OCI-LY3 (cell line): ENCODE measurements around the gene CELSR3.

Source experiments
- H2AFZ ChIP-seq: fragments of 200-600, 300-600 bp; shearing (Covaris generic); 2 replicates; pipeline ENCODE4 v1.6.0; 2014; ENCODE audit warnings: antibody characterized with exemption, low read depth, low read length
- H3K27ac ChIP-seq: fragments of 200-600, 300-600 bp; sonication (generic); 2 replicates; pipeline ENCODE4 v1.5.1; 2014; ENCODE audit warnings: mild to moderate bottlenecking, low read length, moderate library complexity, mixed read lengths
- H3K27me3 ChIP-seq: fragments of 200-600, 300-600 bp; sonication (generic); 2 replicates; pipeline ENCODE4 v1.6.1; 2014; ENCODE audit warnings: low read depth, low read length, mixed read lengths
- H3K36me3 ChIP-seq: fragments of 200-600, 300-600 bp; sonication (generic); replicated peaks from 2 replicates; pipeline ENCODE3; 2014; ENCODE audit warnings: low read depth, low read length, mixed read lengths
- H3K4me1 ChIP-seq: fragments of 300-600, 200-600 bp; sonication (generic); 2 replicates; pipeline ENCODE4 v1.6.1; 2014; ENCODE audit warnings: low read length, mixed read lengths
- H3K4me2 ChIP-seq: fragments of 200-600, 300-600 bp; sonication (generic); 2 replicates; pipeline ENCODE4 v1.6.1; 2014; ENCODE audit warnings: low read length, mixed read lengths
- H3K4me3 ChIP-seq: fragments of 300-600, 200-600 bp; sonication (generic); 2 replicates; pipeline ENCODE4 v1.5.1; 2014; ENCODE audit warnings: antibody characterized with exemption, mild to moderate bottlenecking, low read length, moderate library complexity
- H3K79me2 ChIP-seq: fragments of 300-600, 200-600 bp; shearing (Covaris generic); 2 replicates; pipeline ENCODE4 v1.6.1; 2014; ENCODE audit warnings: mild to moderate bottlenecking, low read length, mixed read lengths
- H3K9ac ChIP-seq: fragments of 300-600, 200-600 bp; shearing (Covaris generic); 2 replicates; pipeline ENCODE4 v1.6.0; 2014; ENCODE audit warnings: mild to moderate bottlenecking, low read length, moderate library complexity
- H3K9me3 ChIP-seq: fragments of 200-600, 300-600 bp; shearing (Covaris generic); 2 replicates; pipeline ENCODE4 v1.6.1; 2014; ENCODE audit warnings: low read length, mixed read lengths; ENCODE audit not compliant: insufficient read depth
- H4K20me1 ChIP-seq: fragments of 200-600, 300-600 bp; sonication (generic); 2 replicates; pipeline ENCODE4 v1.6.1; 2016; ENCODE audit warnings: low read length, mixed read lengths; ENCODE audit not compliant: insufficient read depth
- EZH2phosphoT487 ChIP-seq: fragments of 200-600 bp; shearing (Covaris generic); IDR thresholded peaks from 2 replicates; pipeline ENCODE4 v1.6.1; 2018; ENCODE audit warnings: antibody characterized with exemption, mixed run types, low read depth
- TF ChIP-seq, protein P1 (sequence below): fragments of 200-600, 300-600 bp; sonication (generic); IDR thresholded peaks from 2 replicates; pipeline ENCODE4 v1.5.1; 2014; ENCODE audit warnings: antibody characterized with exemption, low read length, low read depth

CELSR3 gene

GRCh38 chr3:48664929-48665328 is 2.2 kb upstream of the CELSR3 start:
- no peak overlapping the region for H3K27ac ChIP-seq
- H3K36me3 ChIP-seq, result peaks cover 28% of the 10 kb centered on the region
- no peaks in the 10 kb centered on the region for H4K20me1 ChIP-seq
- no peaks in the 10 kb centered on the region for H3K4me1 ChIP-seq
- no peaks in the 10 kb centered on the region for H3K79me2 ChIP-seq
- no peak overlapping the region for H3K4me2 ChIP-seq
- TF ChIP-seq, protein P1, sequence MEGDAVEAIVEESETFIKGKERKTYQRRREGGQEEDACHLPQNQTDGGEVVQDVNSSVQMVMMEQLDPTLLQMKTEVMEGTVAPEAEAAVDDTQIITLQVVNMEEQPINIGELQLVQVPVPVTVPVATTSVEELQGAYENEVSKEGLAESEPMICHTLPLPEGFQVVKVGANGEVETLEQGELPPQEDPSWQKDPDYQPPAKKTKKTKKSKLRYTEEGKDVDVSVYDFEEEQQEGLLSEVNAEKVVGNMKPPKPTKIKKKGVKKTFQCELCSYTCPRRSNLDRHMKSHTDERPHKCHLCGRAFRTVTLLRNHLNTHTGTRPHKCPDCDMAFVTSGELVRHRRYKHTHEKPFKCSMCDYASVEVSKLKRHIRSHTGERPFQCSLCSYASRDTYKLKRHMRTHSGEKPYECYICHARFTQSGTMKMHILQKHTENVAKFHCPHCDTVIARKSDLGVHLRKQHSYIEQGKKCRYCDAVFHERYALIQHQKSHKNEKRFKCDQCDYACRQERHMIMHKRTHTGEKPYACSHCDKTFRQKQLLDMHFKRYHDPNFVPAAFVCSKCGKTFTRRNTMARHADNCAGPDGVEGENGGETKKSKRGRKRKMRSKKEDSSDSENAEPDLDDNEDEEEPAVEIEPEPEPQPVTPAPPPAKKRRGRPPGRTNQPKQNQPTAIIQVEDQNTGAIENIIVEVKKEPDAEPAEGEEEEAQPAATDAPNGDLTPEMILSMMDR, result no peak
- TF ChIP-seq EZH2phosphoT487, result no peak
- H3K4me3 ChIP-seq, result no peak overlapping the region
- H3K9me3 ChIP-seq, result no peaks in the 10 kb centered on the region
- no peaks in the 10 kb centered on the region for H3K27me3 ChIP-seq
- H2AFZ ChIP-seq, result no peak overlapping the region
- H3K9ac ChIP-seq, result no peak overlapping the region

- Histone ChIP-seq H3K27me3 (no peaks in the 10 kb centered on the region), H3K9me3 (no peaks in the 10 kb centered on the region), H3K27ac (no peak overlapping the region), H3K9ac (no peak overlapping the region), H3K4me1 (no peaks in the 10 kb centered on the region), H3K4me2 (no peak overlapping the region), H2AFZ (no peak overlapping the region), H4K20me1 (no peaks in the 10 kb centered on the region), H3K79me2 (no peaks in the 10 kb centered on the region), H3K36me3 (peaks cover 28% of the 10 kb centered on the region), H3K4me3 (no peak overlapping the region)
- TF ChIP-seq EZH2phosphoT487, result no peak
These were observed 1.6 kb upstream of the CELSR3 start for GRCh38 chr3:48664313-48664644.

GRCh38 chr3:48663489-48664312 is 1.0 kb upstream of the CELSR3 start:
- Histone ChIP-seq H2AFZ (no peak overlapping the region), H3K9ac (no peak overlapping the region), H4K20me1 (no peaks in the 10 kb centered on the region), H3K36me3 (peaks cover 28% of the 10 kb centered on the region), H3K79me2 (no peaks in the 10 kb centered on the region), H3K27ac (no peak overlapping the region), H3K4me2 (no peak overlapping the region), H3K4me3 (no peak overlapping the region), H3K27me3 (no peaks in the 10 kb centered on the region), H3K9me3 (no peaks in the 10 kb centered on the region), H3K4me1 (no peaks in the 10 kb centered on the region)
- no peak for TF ChIP-seq EZH2phosphoT487
- TF ChIP-seq, protein P1, result no peak

GRCh38 chr3:48662145-48662752 is 437 bp downstream of the CELSR3 start:
- Histone ChIP-seq H3K4me3 (no peak overlapping the region), H3K36me3 (peaks cover 22% of the 10 kb centered on the region), H3K79me2 (no peaks in the 10 kb centered on the region), H4K20me1 (no peaks in the 10 kb centered on the region; the same call in 1 of the 2 replicates), H3K27ac (no peak overlapping the region), H3K9me3 (no peaks in the 10 kb centered on the region), H3K27me3 (no peaks in the 10 kb centered on the region), H3K9ac (no peak overlapping the region), H3K4me1 (no peaks in the 10 kb centered on the region), H3K4me2 (no peak overlapping the region), H2AFZ (no peak overlapping the region)
- TF ChIP-seq EZH2phosphoT487, result no peak
- TF ChIP-seq, protein P1, result no peak
